ENCODE results near the gene TNNT3.
"Not testable (repeated sequence)": the region's sequence is repeated elsewhere in the genome, so short reads cannot be mapped to it uniquely, and the experiment has no call there.

Gene TNNT3

GRCh38 chr11:1882265-1883238 lies 37.0 kb upstream of the TNNT3 start:
- peak; percentile 48 for DNase-seq
- Histone ChIP-seq H3K4me2 (ENCODE audit: low read depth, low read length) (no peak overlapping the region), H3K27ac (ENCODE audit: low read length) (no peak overlapping the region), H3F3A (ENCODE audit: insufficient read depth, low read length) (no peaks in the 10 kb centered on the region), H3K4me3 (ENCODE audit: low read length) (no peak overlapping the region), H3K9me2 (replicated peaks; ENCODE audit: insufficient read depth, low read length) (no peaks in the 10 kb centered on the region), H3K9ac (ENCODE audit: low read length) (no peak overlapping the region), H3K79me2 (ENCODE audit: low read length) (no peaks in the 10 kb centered on the region), H2AFZ (ENCODE audit: low read length) (no peak overlapping the region), H3K36me3 (replicated peaks; ENCODE audit: insufficient read depth, low read length) (no peaks in the 10 kb centered on the region; the same call in 1 of the 2 replicates), H4K20me1 (ENCODE audit: insufficient read depth, low read length) (no peaks in the 10 kb centered on the region), H3K27me3 (replicated peaks; ENCODE audit: insufficient read depth, low read length) (no peaks in the 10 kb centered on the region; the same call in 1 of the 2 replicates), H3K4me1 (ENCODE audit: low read length) (no peaks in the 10 kb centered on the region), H3K9me3 (replicated peaks; ENCODE audit: insufficient read depth, low read length) (no peaks in the 10 kb centered on the region)
- no peak for TF ChIP-seq EZH2phosphoT487 (IDR thresholded peaks at IDR 0.05; ENCODE audit: low read length)
- no peak for TF ChIP-seq EZH2 (optimal IDR thresholded peaks at IDR 0.05; ENCODE audit: low read depth, low read length)
- peak; percentile 73 for TF ChIP-seq CTCF (IDR thresholded peaks at IDR 0.05; ENCODE audit: low read length)

DNA sequence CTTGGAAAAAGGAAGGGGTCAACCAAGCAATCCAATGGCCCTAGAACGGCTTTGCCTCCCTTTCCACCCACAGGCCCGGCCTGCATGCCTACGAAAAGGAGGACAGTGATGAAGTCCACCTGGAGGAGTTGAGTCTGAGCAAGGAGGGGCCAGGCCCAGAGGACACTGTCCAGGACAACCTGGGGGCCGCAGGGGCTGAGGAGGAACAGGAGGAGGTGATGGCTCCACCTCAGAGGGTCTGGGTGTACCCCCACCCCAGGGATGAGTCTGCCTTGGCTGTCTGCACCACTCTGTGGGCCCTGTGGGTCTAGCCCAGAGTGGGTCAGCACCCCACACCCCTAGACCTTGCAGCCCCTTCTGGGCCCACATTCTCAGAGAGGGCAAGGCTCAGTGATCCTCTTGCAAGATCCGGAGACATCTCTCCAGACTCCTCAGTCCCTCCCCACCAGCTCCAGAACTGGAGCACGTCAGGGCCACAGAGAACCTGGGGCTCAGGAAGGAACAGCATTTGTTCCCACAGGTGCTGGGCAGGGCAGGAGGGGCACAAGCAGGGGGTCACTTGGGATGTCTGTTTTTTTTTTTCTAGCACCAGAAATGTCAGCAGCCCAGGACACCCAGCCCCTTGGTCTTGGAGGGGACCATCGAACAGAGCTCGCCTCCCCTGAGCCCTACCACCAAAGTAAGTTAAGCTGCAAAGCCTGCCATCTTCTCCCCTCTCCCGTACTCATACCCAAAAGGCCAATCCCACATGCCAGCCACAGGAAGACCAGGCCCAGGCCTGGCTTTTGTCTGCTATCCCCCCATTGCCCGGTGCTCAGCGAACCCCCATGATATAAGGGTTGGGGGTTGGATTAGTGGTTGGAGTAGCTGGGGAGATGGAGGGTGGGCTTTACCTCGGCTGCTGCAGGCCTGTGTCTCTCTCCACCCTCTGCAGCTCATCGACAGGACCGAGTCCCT lies 35.9 kb upstream of the TNNT3 start:
- no peaks in the 10 kb centered on the region for H3K9me2 ChIP-seq (replicated peaks; ENCODE audit: insufficient read depth, low read length)
- no peaks in the 10 kb centered on the region for H4K20me1 ChIP-seq (ENCODE audit: insufficient read depth, low read length)
- no peaks in the 10 kb centered on the region for H3F3A ChIP-seq (ENCODE audit: insufficient read depth, low read length)
- no peaks in the 10 kb centered on the region; the same call in 1 of the 2 replicates for H3K27me3 ChIP-seq (replicated peaks; ENCODE audit: insufficient read depth, low read length)
- H3K9ac ChIP-seq (ENCODE audit: low read length), result no peak overlapping the region
- no peaks in the 10 kb centered on the region for H3K9me3 ChIP-seq (replicated peaks; ENCODE audit: insufficient read depth, low read length)
- no peak overlapping the region for H3K4me2 ChIP-seq (ENCODE audit: low read depth, low read length)
- no peak overlapping the region for H2AFZ ChIP-seq (ENCODE audit: low read length)
- no peaks in the 10 kb centered on the region for H3K4me1 ChIP-seq (ENCODE audit: low read length)
- no peaks in the 10 kb centered on the region for H3K79me2 ChIP-seq (ENCODE audit: low read length)
- TF ChIP-seq CTCF (IDR thresholded peaks at IDR 0.05; ENCODE audit: low read length) (no peak), EZH2 (optimal IDR thresholded peaks at IDR 0.05; ENCODE audit: low read depth, low read length) (no peak), EZH2phosphoT487 (IDR thresholded peaks at IDR 0.05; ENCODE audit: low read length) (no peak)
- H3K36me3 ChIP-seq (replicated peaks; ENCODE audit: insufficient read depth, low read length), result no peaks in the 10 kb centered on the region; the same call in 1 of the 2 replicates
- H3K27ac ChIP-seq (ENCODE audit: low read length), result no peak overlapping the region
- no peak overlapping the region for H3K4me3 ChIP-seq (ENCODE audit: low read length)
- DNase-seq, result no peak

- Histone ChIP-seq H3K4me1 (ENCODE audit: low read length) (no peaks in the 10 kb centered on the region), H3K36me3 (replicated peaks; ENCODE audit: insufficient read depth, low read length) (no peaks in the 10 kb centered on the region; the same call in 1 of the 2 replicates), H3K27ac (ENCODE audit: low read length) (no peak overlapping the region), H2AFZ (ENCODE audit: low read length) (no peak overlapping the region), H3K4me2 (ENCODE audit: low read depth, low read length) (no peak overlapping the region), H3F3A (ENCODE audit: insufficient read depth, low read length) (no peaks in the 10 kb centered on the region), H3K27me3 (replicated peaks; ENCODE audit: insufficient read depth, low read length) (no peaks in the 10 kb centered on the region; the same call in 1 of the 2 replicates), H4K20me1 (ENCODE audit: insufficient read depth, low read length) (no peaks in the 10 kb centered on the region), H3K9me2 (replicated peaks; ENCODE audit: insufficient read depth, low read length) (no peaks in the 10 kb centered on the region), H3K9ac (ENCODE audit: low read length) (no peak overlapping the region), H3K9me3 (replicated peaks; ENCODE audit: insufficient read depth, low read length) (no peaks in the 10 kb centered on the region), H3K79me2 (ENCODE audit: low read length) (no peaks in the 10 kb centered on the region), H3K4me3 (ENCODE audit: low read length) (no peak overlapping the region)
- TF ChIP-seq EZH2 (optimal IDR thresholded peaks at IDR 0.05; ENCODE audit: low read depth, low read length) (no peak), CTCF (IDR thresholded peaks at IDR 0.05; ENCODE audit: low read length) (no peak), EZH2phosphoT487 (IDR thresholded peaks at IDR 0.05; ENCODE audit: low read length) (no peak)
- DNase-seq, result no peak
Measured at GRCh38 chr11:1884303-1884700, 35.2 kb upstream of the TNNT3 start.

- not testable (repeated sequence) for H4K20me1 ChIP-seq (ENCODE audit: insufficient read depth, low read length); H3K4me2 ChIP-seq (ENCODE audit: low read depth, low read length); H3K79me2 ChIP-seq (ENCODE audit: low read length); H3K9me2 ChIP-seq (replicated peaks; ENCODE audit: insufficient read depth, low read length); H3K27ac ChIP-seq (ENCODE audit: low read length); H3K4me3 ChIP-seq (ENCODE audit: low read length); H2AFZ ChIP-seq (ENCODE audit: low read length); H3K27me3 ChIP-seq (replicated peaks; ENCODE audit: insufficient read depth, low read length); H3K9ac ChIP-seq (ENCODE audit: low read length); H3K9me3 ChIP-seq (replicated peaks; ENCODE audit: insufficient read depth, low read length); H3K4me1 ChIP-seq (ENCODE audit: low read length); H3F3A ChIP-seq (ENCODE audit: insufficient read depth, low read length); DNase-seq; H3K36me3 ChIP-seq (replicated peaks; ENCODE audit: insufficient read depth, low read length)
Measured at GRCh38 chr11:1886551-1886950, 33.0 kb upstream of the TNNT3 start.
